Stimulated activated CD8-positive, alpha-beta memory T cell treated with anti-CD3 and anti-CD28 coated beads, Interleukin-4, amount 100 ng/mL, for 4 hours (primary cell): ENCODE data around the gene OR2J3.
"Not testable (repeated sequence)": the region's sequence is repeated elsewhere in the genome, so short reads cannot be mapped to it uniquely, and the experiment has no call there.

ENCODE experiments used
- DNase-seq, 2 donors: peaks; one replicate each; pipeline ENCODE4 v3.0.0-alpha.2; 2020; ENCODE audit warnings: low read depth in 2 of 2, low spot score in 1 of 2

OR2J3 gene

DNA sequence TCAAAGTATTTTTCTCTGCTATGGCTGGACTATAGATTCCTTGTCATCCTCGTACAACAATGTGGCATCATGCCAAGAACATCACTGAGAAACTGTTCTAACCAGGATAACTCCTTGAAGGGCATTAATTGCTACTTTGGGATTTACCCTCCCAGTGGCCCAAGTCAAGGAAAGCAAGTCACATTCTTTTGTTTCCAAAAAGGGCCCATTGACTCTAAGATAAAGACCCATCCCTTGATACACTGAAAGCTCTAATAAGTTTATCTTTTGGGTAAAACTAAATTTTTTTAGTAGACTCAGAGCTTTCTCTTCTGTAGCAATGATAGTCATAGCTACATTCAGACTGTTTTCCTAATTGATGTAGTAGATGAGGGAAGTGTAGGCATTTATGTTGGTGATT lies at the start of gene OR2J3:
Gene OR2J3, plus strand, starts transcription at position 301 of the 400 bp plus-strand sequence. CDS start 3,833 bp downstream, outside the sequence.
- no peak for DNase-seq

GRCh38 chr6:29071831-29072723 lies 35.8 kb upstream of the OR2J3 start:
- DNase-seq, result no peak

- no peak for DNase-seq
Measured at GRCh38 chr6:29079203-29079602, 28.7 kb upstream of the OR2J3 start.

GRCh38 chr6:29081312-29081711 lies 26.5 kb upstream of the OR2J3 start:
- no peak for DNase-seq

DNA sequence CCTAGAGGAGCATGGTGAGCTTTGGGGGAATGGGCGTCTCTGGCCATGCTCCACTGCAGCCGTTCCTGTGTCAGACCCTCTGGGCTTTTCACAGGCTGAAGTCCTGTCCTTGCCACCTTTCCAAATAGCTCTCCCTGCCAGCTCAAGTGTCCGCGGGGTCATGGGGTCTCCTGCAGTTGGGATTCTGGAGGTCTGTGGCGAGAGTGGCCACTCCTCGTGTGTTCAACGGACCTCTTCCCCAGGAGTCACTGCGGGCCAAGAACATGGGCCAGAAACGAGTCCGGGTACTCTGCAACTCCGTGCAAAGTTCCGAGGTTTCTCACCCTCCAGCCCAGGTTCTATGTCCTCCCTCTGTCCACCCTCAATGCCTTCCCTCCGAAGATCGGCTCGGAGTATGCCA lies 25.4 kb upstream of the OR2J3 start:
- no peak for DNase-seq

- DNase-seq, result no peak
Measured at GRCh38 chr6:29087213-29087612, 20.6 kb upstream of the OR2J3 start, which contains the start of gene OR2B3. TSS of gene OR2B3 (minus strand) at chr6:29087313. CDS start at chr6:29087248, 65 bp downstream.

DNA sequence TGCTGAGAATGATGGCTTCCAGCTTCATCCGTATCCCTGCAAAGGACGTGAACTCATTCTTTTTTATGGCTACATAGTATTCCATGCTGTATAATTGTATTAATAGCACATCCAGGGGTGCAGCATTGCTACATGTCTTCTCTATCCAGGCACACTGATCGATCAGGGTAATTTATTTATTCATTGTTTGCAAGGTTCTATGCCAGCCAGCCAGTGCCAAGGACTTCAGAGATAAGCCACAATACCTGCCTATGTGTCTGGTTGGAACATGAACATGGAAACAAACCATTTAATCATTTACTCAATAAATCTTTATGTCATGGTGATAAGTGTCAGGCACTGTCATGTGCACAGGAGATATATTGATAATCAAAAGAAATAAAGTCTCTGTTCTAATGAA lies 14.9 kb upstream of the OR2J3 start:
- no peak for DNase-seq

DNA sequence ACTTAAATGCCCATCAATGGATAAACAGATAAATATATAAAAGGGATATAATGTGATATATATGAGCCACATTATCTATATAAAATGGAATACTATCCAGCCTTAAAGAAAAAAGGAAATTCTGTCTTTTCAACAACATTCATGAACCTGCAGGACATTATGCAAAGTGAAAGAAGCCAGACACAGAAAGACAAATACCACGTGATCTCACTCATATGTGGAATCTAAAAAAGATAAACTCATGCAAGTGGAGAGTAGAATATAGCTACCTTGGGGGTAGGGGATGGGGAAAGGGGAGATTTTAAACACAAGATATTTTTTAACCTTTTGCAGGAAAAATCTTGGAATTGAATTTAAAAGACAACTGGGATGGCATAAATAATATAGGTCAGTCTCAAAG lies 10.1 kb upstream of the OR2J3 start:
- no peak for DNase-seq

GRCh38 chr6:29099190-29099589 lies 8.7 kb upstream of the OR2J3 start, which contains the start of gene OR2J1:
TSS of gene OR2J1 (plus strand) at chr6:29099490. CDS start at chr6:29100943, 1,453 bp downstream.
- DNase-seq, result no peak

DNA sequence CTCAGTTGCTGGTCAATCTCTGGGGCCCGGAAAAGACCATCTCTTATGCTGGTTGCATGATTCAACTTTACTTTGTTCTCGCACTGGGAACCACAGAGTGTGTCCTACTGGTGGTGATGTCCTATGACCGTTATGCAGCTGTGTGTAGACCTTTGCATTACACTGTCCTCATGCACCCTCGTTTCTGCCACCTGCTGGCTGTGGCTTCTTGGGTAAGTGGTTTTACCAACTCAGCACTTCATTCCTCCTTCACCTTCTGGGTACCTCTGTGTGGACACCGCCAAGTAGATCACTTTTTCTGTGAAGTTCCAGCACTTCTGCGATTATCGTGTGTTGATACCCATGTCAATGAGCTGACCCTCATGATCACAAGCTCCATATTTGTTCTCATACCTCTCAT lies 4.3 kb downstream of the OR2J3 start:
- no peak for DNase-seq

DNA sequence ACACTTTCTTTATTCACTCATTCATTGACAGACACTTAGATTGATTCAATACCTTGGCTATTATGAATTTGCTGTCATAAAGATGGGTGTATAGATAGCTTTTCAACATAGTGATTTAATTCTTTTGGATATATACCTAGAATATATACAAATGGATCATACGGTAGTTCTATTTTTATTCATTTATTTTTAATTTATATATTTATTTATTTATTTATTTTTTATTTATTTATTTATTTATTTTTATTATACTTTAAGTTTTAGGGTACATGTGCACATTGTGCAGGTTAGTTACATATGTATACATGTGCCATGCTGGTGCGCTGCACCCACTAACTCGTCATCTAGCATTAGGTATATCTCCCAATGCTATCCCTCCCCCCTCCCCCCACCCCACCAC lies 7.1 kb downstream of the OR2J3 start:
- not testable (repeated sequence) for DNase-seq

DNA sequence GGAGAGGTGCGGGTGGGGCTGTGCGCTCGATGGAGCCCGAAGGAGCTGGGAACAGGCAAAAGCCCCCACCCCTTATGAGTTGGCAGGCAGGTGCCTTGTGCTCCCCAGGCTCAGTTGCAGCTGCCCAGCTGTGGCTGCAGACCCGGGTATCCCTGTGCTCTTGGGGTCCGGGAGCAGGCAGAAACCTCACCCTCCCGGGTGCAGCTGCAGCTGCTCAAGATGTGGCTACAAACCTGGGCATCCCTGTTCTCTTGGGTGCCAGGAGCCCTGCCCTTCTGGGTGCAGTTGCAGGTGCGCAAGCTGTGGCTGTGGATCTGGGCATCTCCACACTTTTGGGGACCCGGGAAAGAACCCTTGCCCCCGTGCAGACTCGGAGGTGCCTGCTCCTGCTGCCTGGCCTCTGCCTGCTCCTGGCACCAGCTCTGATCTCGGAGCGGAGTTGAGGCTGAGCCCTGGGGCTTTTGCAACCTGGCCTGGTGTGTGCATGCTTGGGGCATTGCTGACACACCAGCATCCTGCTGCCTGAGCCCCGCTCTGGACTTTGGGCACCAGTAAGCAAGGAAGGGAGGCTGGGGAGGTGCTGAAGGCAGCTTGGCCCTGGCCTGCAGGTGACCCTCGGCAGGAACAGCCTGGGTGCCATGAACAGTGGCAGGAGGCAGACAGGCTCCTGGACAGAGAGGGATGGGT lies 21.6 kb downstream of the OR2J3 start:
- DNase-seq, result no peak

- DNase-seq, result no peak
Measured at GRCh38 chr6:29130644-29131043, 22.8 kb downstream of the OR2J3 start.

DNA sequence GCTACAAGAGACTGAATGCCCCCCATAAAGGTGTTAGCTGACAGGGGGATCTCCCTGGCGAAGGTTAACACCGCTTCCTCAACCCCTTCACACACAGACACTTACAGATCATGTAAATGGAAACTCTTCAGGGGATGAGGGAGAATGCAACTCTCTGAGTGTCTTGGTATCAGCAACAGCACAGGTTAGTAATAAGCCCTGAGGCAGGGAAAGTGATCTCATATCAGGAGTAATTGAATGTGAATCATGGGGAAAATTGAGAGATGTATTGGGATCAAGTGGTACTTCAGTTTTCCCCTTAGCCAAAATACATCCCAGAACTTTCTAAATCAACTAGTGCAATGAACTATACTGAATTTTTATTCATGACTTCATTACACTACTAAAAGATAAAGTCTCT lies 23.8 kb downstream of the OR2J3 start:
- no peak for DNase-seq

DNA sequence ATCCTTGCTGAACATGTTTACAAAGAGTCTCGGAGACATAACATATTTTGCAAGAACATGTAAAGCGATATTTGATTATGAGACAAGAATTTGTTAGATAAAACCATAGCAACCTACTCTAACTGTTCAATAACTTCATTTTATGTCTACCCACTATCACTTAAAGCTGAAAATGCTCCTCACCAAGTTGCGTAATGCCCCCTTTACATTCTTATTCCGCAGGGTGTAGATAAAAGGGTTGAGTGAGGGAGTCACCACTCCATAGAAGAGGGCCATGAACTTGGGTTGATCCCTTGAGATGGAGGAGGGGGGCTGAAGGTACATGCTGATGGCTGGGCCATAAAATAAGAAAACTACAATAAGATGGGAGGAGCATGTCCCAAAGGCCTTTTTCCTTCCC lies 29.9 kb downstream of the OR2J3 start:
- no peak for DNase-seq

GRCh38 chr6:29141606-29142005 lies 33.7 kb downstream of the OR2J3 start:
- no peak for DNase-seq

GRCh38 chr6:29142309-29142708 lies 34.5 kb downstream of the OR2J3 start:
- no peak for DNase-seq

- DNase-seq, result no peak
Measured at GRCh38 chr6:29146179-29146578, 38.3 kb downstream of the OR2J3 start.

GRCh38 chr6:29147074-29147473 lies 39.2 kb downstream of the OR2J3 start:
- no peak for DNase-seq

DNA sequence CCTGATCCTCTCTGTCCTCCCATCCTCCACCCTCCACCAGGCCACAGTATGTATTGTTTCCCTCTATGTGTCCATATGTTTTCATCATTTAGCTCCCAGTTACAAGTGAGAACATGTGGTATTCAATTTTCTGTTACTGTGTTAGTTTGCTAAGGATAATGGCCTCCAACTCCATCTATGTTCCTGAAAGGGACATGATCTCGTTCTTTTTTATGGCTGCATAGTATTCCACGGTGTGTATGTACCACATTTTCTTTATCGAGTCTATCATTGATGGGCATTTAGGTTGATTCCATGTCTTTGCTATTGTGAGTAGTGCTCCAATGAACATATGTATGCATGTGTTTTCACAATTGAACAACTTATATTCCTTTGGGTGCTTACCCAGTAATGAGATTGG lies 41.6 kb downstream of the OR2J3 start:
- DNase-seq, result not testable (repeated sequence)

DNA sequence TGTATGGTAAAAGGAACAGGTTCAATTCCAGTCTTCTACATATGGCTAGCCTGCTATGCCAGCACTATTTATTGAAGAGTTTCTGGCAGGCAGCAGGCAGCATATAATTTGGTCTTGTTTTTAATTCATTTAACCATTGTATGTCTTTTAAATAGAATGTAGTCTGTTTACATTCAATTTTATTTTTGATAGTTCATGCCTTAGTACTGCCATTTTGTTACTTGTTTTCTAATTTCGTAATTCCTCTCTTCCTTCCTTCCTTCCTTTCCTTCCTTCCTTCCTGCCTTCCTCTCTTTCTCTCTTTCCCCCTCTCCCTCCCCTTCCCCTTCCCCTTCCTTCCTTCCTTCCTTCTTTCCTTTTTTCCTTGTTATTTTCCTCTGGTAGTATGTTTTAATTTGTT lies 45.2 kb downstream of the OR2J3 start:
- no peak for DNase-seq

DNA sequence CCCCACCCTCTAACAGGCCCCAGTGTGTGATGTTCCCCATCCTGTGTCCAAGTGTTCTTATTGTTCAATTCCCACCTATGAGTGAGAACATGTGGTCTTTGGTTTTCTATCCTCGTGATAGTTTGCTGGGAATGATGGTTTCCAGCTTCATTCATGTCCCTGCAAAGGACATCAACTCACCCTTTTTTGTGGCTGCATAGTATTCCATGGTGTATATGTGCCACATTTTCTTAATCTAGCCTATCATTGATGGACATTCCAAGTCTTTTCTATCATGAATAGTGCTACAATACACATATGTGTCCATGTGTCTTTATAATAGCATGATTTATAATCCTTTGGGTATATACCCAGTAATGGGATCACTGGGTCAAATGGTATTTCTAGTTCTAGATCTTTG lies 47.3 kb downstream of the OR2J3 start:
- not testable (repeated sequence) for DNase-seq
